ENCODE data around the gene GUCY1A1.

Gene GUCY1A1

GRCh38 chr4:155774033-155774432 lies 107.4 kb downstream of the GUCY1A1 start:
- TF ChIP-seq, protein P1, sequence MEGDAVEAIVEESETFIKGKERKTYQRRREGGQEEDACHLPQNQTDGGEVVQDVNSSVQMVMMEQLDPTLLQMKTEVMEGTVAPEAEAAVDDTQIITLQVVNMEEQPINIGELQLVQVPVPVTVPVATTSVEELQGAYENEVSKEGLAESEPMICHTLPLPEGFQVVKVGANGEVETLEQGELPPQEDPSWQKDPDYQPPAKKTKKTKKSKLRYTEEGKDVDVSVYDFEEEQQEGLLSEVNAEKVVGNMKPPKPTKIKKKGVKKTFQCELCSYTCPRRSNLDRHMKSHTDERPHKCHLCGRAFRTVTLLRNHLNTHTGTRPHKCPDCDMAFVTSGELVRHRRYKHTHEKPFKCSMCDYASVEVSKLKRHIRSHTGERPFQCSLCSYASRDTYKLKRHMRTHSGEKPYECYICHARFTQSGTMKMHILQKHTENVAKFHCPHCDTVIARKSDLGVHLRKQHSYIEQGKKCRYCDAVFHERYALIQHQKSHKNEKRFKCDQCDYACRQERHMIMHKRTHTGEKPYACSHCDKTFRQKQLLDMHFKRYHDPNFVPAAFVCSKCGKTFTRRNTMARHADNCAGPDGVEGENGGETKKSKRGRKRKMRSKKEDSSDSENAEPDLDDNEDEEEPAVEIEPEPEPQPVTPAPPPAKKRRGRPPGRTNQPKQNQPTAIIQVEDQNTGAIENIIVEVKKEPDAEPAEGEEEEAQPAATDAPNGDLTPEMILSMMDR (IDR thresholded peaks at IDR 0.05; ENCODE audit: insufficient read depth, low read length, missing control alignments), result no peak
- no peak for DNase-seq (ENCODE audit: low read depth, low spot score)
- H3K4me3 ChIP-seq (ENCODE audit: low read depth, low read length), result no peak overlapping the region
- CTCF ChIA-PET, result no interaction called here
- POLR2A ChIA-PET, result no interaction called here

GRCh38 chr4:155777971-155778735 lies 111.5 kb downstream of the GUCY1A1 start:
- TF ChIP-seq, protein P1 (IDR thresholded peaks at IDR 0.05; ENCODE audit: insufficient read depth, low read length, missing control alignments), result no peak
- ChIA-PET CTCF (interaction anchor here (1.1 kb wide), 1 partner anchor 9 kb away, joined by 3 read pairs; no protein-coding TSS in a partner anchor), POLR2A (no interaction called here)
- no peak overlapping the region for H3K4me3 ChIP-seq (ENCODE audit: low read depth, low read length)
- DNase-seq (ENCODE audit: low read depth, low spot score), result no peak

GRCh38 chr4:155780775-155781174 lies 114.1 kb downstream of the GUCY1A1 start:
- no peak for DNase-seq (ENCODE audit: low read depth, low spot score)
- H3K4me3 ChIP-seq (ENCODE audit: low read depth, low read length), result no peak overlapping the region
- CTCF ChIA-PET, result no interaction called here
- POLR2A ChIA-PET, result no interaction called here
- TF ChIP-seq, protein P1 (IDR thresholded peaks at IDR 0.05; ENCODE audit: insufficient read depth, low read length, missing control alignments), result no peak

DNA sequence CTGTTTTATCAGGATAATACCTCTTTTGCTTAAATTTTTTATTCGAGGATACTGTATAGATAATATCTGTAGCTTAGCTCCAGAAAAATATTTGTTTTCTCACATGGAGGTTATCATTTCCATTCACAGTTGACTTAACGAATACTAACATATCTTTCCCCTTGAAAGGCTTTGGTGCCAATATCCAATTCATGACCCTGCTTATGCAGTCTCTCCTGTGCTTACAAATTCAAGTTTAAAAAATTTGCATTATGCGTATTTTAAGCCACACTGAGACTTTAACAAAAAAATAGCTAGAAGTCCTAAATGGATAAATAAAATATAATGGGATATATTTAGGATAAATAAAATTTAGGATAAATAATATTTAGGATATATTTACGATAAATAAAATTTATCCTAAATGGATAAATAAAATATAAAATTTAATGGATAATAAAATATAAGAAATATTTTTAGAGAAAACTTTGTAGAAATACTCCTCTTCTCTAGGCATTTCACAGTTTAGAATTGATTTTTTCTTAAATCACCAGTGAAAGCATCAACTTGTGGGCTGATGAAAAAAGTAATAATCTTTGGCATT lies 114.7 kb downstream of the GUCY1A1 start:
- no peak overlapping the region for H3K4me3 ChIP-seq (ENCODE audit: low read depth, low read length)
- ChIA-PET POLR2A (no interaction called here), CTCF (no interaction called here)
- TF ChIP-seq, protein P1 (IDR thresholded peaks at IDR 0.05; ENCODE audit: insufficient read depth, low read length, missing control alignments), result no peak
- DNase-seq (ENCODE audit: low read depth, low spot score), result no peak

All from AG04449 (cell line).